ENCODE results near the gene CORO2A. TPM values are rescaled to one million over a fixed set of nuclear protein-coding genes. Genes with fewer than 3 reads are reported as not detected.

The CORO2A gene
- total and polyA plus RNA-seq, 8 donors = 8.1 to 20.4 (median 9.3) TPM

- Histone ChIP-seq H3K4me1 (no peaks in the 10 kb centered on the region), H3K36me3 (peaks cover 0 to 8% of the 10 kb centered on the region in 2 donors), H3K27ac (no peak overlapping the region), H3K4me3 (no peak overlapping the region), H3K9me3 (no peaks in the 10 kb centered on the region), H3K27me3 (no peaks in the 10 kb centered on the region)
- intact Hi-C loops (cut with DNase I) = no loop called here
- TF ChIP-seq CTCF (IDR thresholded peaks at IDR 0.05) = no peak
- ATAC-seq = no peak
- no peak for DNase-seq
These were observed 32.6 kb downstream of the CORO2A start for GRCh38 chr9:98159790-98160189.

GRCh38 chr9:98159301-98159700, 33.1 kb downstream of the CORO2A start:
- DNase-seq (no peak), ATAC-seq (no peak)
- no peaks in the 10 kb centered on the region for H3K27me3 ChIP-seq
- H3K4me3 ChIP-seq = no peak overlapping the region
- H3K9me3 ChIP-seq = no peaks in the 10 kb centered on the region
- no peaks in the 10 kb centered on the region for H3K4me1 ChIP-seq
- no peak for TF ChIP-seq CTCF (IDR thresholded peaks at IDR 0.05)
- no peak overlapping the region for H3K27ac ChIP-seq
- H3K36me3 ChIP-seq = peaks cover 0 to 8% of the 10 kb centered on the region in 2 donors
- intact Hi-C loops (cut with DNase I) = no loop called here

GRCh38 chr9:98158071-98158831, 34.2 kb downstream of the CORO2A start:
- peak; percentile 93 for ATAC-seq
- TF ChIP-seq CTCF (IDR thresholded peaks at IDR 0.05) = no peak
- Histone ChIP-seq H3K36me3 (peaks cover 0 to 8% of the 10 kb centered on the region in 2 donors), H3K27ac (no peak overlapping the region), H3K4me1 (no peaks in the 10 kb centered on the region), H3K27me3 (no peaks in the 10 kb centered on the region), H3K9me3 (no peaks in the 10 kb centered on the region), H3K4me3 (no peak overlapping the region)
- DNase-seq = peak in 1 of 4 donors; percentile 63
- intact Hi-C loops (cut with DNase I) = no loop called here

- H3K9me3 ChIP-seq = no peaks in the 10 kb centered on the region
- DNase-seq (no peak), ATAC-seq (no peak)
- H3K4me3 ChIP-seq = no peak overlapping the region
- H3K27me3 ChIP-seq = no peaks in the 10 kb centered on the region
- no peaks in the 10 kb centered on the region for H3K4me1 ChIP-seq
- no peak for TF ChIP-seq CTCF (IDR thresholded peaks at IDR 0.05)
- intact Hi-C loops (cut with DNase I) = no loop called here
- peak overlapping the region in 1 of 2 donors; percentile 38 for H3K27ac ChIP-seq
- peaks cover 0 to 8% of the 10 kb centered on the region in 2 donors for H3K36me3 ChIP-seq
These were observed 35.1 kb downstream of the CORO2A start for GRCh38 chr9:98157372-98157771.

GRCh38 chr9:98154678-98155077, 37.8 kb downstream of the CORO2A start:
- Histone ChIP-seq H3K36me3 (peaks cover 0 to 8% of the 10 kb centered on the region in 2 donors), H3K4me3 (no peak overlapping the region), H3K9me3 (no peaks in the 10 kb centered on the region), H3K27ac (no peak overlapping the region), H3K27me3 (no peaks in the 10 kb centered on the region), H3K4me1 (peaks cover 2 to 14% of the 10 kb centered on the region in 2 donors)
- TF ChIP-seq CTCF (IDR thresholded peaks at IDR 0.05) = no peak
- no peak for DNase-seq
- no peak for ATAC-seq
- intact Hi-C loops (cut with DNase I) = no loop called here
